ENCODE results near the gene ASCC3. TPM values are rescaled to one million over a fixed set of nuclear protein-coding genes. Genes with fewer than 3 reads are reported as not detected.

Gene ASCC3
- total and polyA plus RNA-seq, 2 experiments from 2014 or later: 92.9 to 129 TPM

DNA sequence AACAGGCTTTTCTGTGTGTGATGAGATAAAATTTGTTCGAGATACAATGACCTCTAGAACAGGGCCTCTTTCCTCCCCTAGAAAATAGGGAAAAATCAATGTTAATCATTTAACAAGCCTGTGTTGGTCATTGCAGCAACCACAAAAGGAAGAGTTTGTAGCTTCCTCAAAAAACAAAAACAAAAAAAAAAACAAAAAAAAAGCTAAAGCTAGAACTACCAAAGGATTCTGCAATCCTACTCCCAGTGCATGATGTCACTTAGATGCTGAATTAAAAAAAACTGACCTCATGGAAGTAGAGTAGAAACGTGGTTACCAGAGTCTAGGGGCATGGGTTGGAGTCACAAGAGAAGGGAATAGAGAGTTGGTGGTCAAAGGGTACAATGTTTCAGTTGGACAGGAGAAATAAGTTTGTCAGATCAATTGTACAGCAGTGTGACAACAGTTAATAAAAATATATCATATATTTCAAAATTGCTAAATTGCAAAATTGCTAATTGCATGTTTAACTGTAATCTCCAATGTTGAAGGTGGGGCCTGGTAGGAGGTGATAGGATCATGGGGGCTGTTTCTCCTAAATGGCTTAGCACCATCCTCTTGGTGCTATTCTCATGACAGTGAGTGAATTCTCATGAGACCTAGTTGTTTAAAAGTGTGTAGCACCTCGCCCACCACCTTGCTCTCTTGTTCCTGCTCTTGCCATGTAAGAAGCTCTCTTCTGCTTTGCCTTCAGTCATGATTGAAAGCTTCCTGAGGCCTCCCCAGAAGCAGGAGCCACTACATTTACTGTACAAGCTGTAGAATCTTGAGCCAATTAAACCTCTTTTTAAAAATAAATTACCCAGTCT lies 253.0 kb downstream of the ASCC3 start (continued):
- TF ChIP-seq, protein P1, sequence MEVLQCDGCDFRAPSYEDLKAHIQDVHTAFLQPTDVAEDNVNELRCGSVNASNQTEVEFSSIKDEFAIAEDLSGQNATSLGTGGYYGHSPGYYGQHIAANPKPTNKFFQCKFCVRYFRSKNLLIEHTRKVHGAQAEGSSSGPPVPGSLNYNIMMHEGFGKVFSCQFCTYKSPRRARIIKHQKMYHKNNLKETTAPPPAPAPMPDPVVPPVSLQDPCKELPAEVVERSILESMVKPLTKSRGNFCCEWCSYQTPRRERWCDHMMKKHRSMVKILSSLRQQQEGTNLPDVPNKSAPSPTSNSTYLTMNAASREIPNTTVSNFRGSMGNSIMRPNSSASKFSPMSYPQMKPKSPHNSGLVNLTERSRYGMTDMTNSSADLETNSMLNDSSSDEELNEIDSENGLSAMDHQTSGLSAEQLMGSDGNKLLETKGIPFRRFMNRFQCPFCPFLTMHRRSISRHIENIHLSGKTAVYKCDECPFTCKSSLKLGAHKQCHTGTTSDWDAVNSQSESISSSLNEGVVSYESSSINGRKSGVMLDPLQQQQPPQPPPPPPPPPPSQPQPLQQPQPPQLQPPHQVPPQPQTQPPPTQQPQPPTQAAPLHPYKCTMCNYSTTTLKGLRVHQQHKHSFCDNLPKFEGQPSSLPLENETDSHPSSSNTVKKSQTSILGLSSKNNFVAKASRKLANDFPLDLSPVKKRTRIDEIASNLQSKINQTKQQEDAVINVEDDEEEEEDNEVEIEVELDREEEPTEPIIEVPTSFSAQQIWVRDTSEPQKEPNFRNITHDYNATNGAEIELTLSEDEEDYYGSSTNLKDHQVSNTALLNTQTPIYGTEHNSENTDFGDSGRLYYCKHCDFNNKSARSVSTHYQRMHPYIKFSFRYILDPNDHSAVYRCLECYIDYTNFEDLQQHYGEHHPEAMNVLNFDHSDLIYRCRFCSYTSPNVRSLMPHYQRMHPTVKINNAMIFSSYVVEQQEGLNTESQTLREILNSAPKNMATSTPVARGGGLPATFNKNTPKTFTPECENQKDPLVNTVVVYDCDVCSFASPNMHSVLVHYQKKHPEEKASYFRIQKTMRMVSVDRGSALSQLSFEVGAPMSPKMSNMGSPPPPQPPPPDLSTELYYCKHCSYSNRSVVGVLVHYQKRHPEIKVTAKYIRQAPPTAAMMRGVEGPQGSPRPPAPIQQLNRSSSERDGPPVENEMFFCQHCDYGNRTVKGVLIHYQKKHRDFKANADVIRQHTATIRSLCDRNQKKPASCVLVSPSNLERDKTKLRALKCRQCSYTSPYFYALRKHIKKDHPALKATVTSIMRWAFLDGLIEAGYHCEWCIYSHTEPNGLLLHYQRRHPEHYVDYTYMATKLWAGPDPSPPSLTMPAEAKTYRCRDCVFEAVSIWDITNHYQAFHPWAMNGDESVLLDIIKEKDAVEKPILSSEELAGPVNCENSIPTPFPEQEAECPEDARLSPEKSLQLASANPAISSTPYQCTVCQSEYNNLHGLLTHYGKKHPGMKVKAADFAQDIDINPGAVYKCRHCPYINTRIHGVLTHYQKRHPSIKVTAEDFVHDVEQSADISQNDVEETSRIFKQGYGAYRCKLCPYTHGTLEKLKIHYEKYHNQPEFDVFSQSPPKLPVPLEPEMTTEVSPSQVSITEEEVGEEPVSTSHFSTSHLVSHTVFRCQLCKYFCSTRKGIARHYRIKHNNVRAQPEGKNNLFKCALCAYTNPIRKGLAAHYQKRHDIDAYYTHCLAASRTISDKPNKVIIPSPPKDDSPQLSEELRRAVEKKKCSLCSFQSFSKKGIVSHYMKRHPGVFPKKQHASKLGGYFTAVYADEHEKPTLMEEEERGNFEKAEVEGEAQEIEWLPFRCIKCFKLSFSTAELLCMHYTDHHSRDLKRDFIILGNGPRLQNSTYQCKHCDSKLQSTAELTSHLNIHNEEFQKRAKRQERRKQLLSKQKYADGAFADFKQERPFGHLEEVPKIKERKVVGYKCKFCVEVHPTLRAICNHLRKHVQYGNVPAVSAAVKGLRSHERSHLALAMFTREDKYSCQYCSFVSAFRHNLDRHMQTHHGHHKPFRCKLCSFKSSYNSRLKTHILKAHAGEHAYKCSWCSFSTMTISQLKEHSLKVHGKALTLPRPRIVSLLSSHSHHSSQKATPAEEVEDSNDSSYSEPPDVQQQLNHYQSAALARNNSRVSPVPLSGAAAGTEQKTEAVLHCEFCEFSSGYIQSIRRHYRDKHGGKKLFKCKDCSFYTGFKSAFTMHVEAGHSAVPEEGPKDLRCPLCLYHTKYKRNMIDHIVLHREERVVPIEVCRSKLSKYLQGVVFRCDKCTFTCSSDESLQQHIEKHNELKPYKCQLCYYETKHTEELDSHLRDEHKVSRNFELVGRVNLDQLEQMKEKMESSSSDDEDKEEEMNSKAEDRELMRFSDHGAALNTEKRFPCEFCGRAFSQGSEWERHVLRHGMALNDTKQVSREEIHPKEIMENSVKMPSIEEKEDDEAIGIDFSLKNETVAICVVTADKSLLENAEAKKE (CRISPR knock-in tag; IDR thresholded peaks at IDR 0.05): no peak
- TF ChIP-seq CTCF (conservative IDR thresholded peaks at IDR 0.05; ENCODE audit: low read depth in 2 of 2) (no peak), CREB1 (CRISPR knock-in tag; IDR thresholded peaks at IDR 0.05; ENCODE audit: low read depth) (no peak), NANOG (IDR thresholded peaks at IDR 0.05; ENCODE audit: borderline replicate concordance) (no peak), STAT1 (IDR thresholded peaks at IDR 0.05; ENCODE audit: unreplicated experiment) (no peak)

GRCh38 chr6:100626721-100627120 lies 254.4 kb downstream of the ASCC3 start:
- Mint-ChIP-seq H3K4me3 (no peak overlapping the region), H3K36me3 (ENCODE audit: low read depth) (peaks cover 7% of the 10 kb centered on the region), H3K27me3 (ENCODE audit: insufficient read depth, low read depth, poor library complexity) (no peaks in the 10 kb centered on the region), H3K27ac (no peak overlapping the region), H3K4me1 (no peaks in the 10 kb centered on the region), H3K9me3 (peaks cover 6% of the 10 kb centered on the region; the same call in 1 of the 3 replicates)
- Histone ChIP-seq H3K27me3 (ENCODE audit: insufficient read depth) (no peaks in the 10 kb centered on the region), H3F3A (replicated peaks; ENCODE audit: low read depth) (no peaks in the 10 kb centered on the region), H4K20me1 (replicated peaks; ENCODE audit: insufficient read depth) (no peaks in the 10 kb centered on the region), H3K79me2 (replicated peaks; ENCODE audit: insufficient read depth) (no peaks in the 10 kb centered on the region), H3K4me1 (ENCODE audit: insufficient read depth) (no peaks in the 10 kb centered on the region), H3K4me3 (no peak overlapping the region), H3K4me2 (no peak overlapping the region), H3K27ac (ENCODE audit: low read depth) (no peak overlapping the region), H2AFZ (no peak overlapping the region), H3K9me2 (ENCODE audit: insufficient read depth) (no peaks in the 10 kb centered on the region), H3K36me3 (ENCODE audit: insufficient read depth) (peaks cover 5% of the 10 kb centered on the region; the same call in 1 of the 2 replicates)
- TF ChIP-seq NANOG (IDR thresholded peaks at IDR 0.05; ENCODE audit: borderline replicate concordance) (no peak), STAT1 (IDR thresholded peaks at IDR 0.05; ENCODE audit: unreplicated experiment) (no peak)
- ATAC-seq (no peak), DNase-seq (ENCODE audit: low spot score) (no peak)

Data from GM23338 (cell line).